B cell (primary cell): ENCODE measurements around the gene PGA5. TPM values are rescaled to one million over a fixed set of nuclear protein-coding genes. Genes with fewer than 3 reads are reported as not detected.

Source experiments
- ATAC-seq: fragments of 200-7000 bp; cut with Tn5 transposase; one replicate; pipeline ENCODE4 v1.10.0; 2021; ENCODE audit warnings: low read depth, mild to moderate bottlenecking, moderate number of reproducible peaks, moderate library complexity
- CTCF ChIA-PET: fragments of 350-600 bp; sonication (Branson Sonifier 250); formaldehyde crosslinking; loops from one replicate; lab custom pipeline; 2021; ENCODE audit warnings: antibody characterized with exemption, inconsistent platforms; lab: Charles Lee
- POLR2A ChIA-PET: fragments of 350-600 bp; sonication (Branson Sonifier 250); formaldehyde crosslinking; loops from one replicate; lab custom pipeline; 2021; ENCODE audit warnings: antibody characterized with exemption; lab: Charles Lee
- DNase-seq: peaks from one replicate; pipeline ENCODE4 v3.0.0; 2013
- H2AFZ ChIP-seq: 2 replicates; pipeline ENCODE4 v1.6.1; 2012; ENCODE audit warnings: mild to moderate bottlenecking, low read depth, low read length; ENCODE audit not compliant: insufficient read depth, poor library complexity, severe bottlenecking
- H3K27ac ChIP-seq, 2 donors: 1 replicate in 1 of 2; 2 replicates in 1 of 2; pipeline ENCODE4 v1.5.1; 2012 to 2013; ENCODE audit warnings: low read length in 2 of 2, mild to moderate bottlenecking in 2 of 2, moderate library complexity in 1 of 2
- H3K27me3 ChIP-seq, 4 experiments: fragments of 200-600 bp in 1 of 4; sonication (generic) in 1 of 4; replicated peaks in 1 of 4; 1 replicate in 2 of 4; 2 replicates in 2 of 4; pipeline versions ENCODE4 v1.6.1 to v1.7.0; 2013 to 2016; ENCODE audit warnings: low read length in 3 of 4, mild to moderate bottlenecking in 2 of 4, mixed read lengths in 1 of 4, moderate library complexity in 1 of 4; ENCODE audit not compliant: insufficient read depth in 4 of 4, control insufficient read depth in 3 of 4; ENCODE audit errors: control extremely low read depth in 1 of 4
- H3K36me3 ChIP-seq, 2 experiments: replicated peaks in 1 of 2; 1 replicate in 1 of 2; 2 replicates in 1 of 2; pipeline versions ENCODE4 v1.6.1 to v1.7.1; 2013; ENCODE audit warnings: low read length in 1 of 2; ENCODE audit not compliant: insufficient read depth in 2 of 2, control insufficient read depth in 1 of 2; ENCODE audit errors: control extremely low read depth in 1 of 2, extremely low read depth in 1 of 2
- H3K4me1 ChIP-seq, 2 donors: fragments of 200-600 bp in 1 of 2; sonication (generic) in 1 of 2; 1 replicate in 1 of 2; 2 replicates in 1 of 2; pipeline versions ENCODE4 v1.5.1 to v1.6.1; 2013 to 2017; ENCODE audit warnings: low read length in 2 of 2; ENCODE audit not compliant: control insufficient read depth in 2 of 2, insufficient read depth in 2 of 2
- H3K4me2 ChIP-seq: replicated peaks from 2 replicates; pipeline ENCODE3; 2012; ENCODE audit warnings: mild to moderate bottlenecking, low read depth, low read length; ENCODE audit not compliant: poor library complexity, severe bottlenecking
- H3K4me3 ChIP-seq, 5 experiments: fragments of 200-600 bp in 1 of 5; sonication (generic) in 1 of 5; 1 replicate in 3 of 5; 2 replicates in 2 of 5; pipeline versions ENCODE4 v1.5.1 to v1.7.0; 2011 to 2016; ENCODE audit warnings: low read length in 4 of 5, mild to moderate bottlenecking in 4 of 5, low read depth in 2 of 5, control low read depth in 1 of 5, moderate library complexity in 1 of 5; ENCODE audit not compliant: insufficient read depth in 1 of 5; ENCODE audit errors: control extremely low read depth in 1 of 5, extremely low read depth in 1 of 5
- H3K79me2 ChIP-seq: fragments of 200-600 bp; sonication (generic); one replicate; pipeline ENCODE4 v1.6.0; 2016; ENCODE audit warnings: low read length; ENCODE audit not compliant: control insufficient read depth, insufficient read depth
- H3K9ac ChIP-seq: fragments of 200-600 bp; sonication (generic); 2 replicates; pipeline ENCODE4 v1.6.1; 2017; ENCODE audit warnings: mild to moderate bottlenecking, low read length, moderate library complexity
- H3K9me3 ChIP-seq, 3 donors: one replicate each; pipeline versions ENCODE4 v1.6.1 to v1.7.1; 2013; ENCODE audit warnings: low read length in 2 of 3; ENCODE audit not compliant: control insufficient read depth in 2 of 3, insufficient read depth in 1 of 3; ENCODE audit errors: control extremely low read depth in 1 of 3
- H4K20me1 ChIP-seq: 2 replicates; pipeline ENCODE4 v1.6.0; 2012; ENCODE audit warnings: mild to moderate bottlenecking, low read length; ENCODE audit not compliant: insufficient read depth, control insufficient read depth, poor library complexity, severe bottlenecking
- H3K27ac Mint-ChIP-seq: one replicate; pipeline ENCODE4 v1.8.0; 2021; ENCODE audit warnings: mixed read lengths
- H3K27me3 Mint-ChIP-seq: one replicate; pipeline ENCODE4 v1.8.0; 2021; ENCODE audit warnings: mixed read lengths
- H3K4me1 Mint-ChIP-seq: one replicate; pipeline ENCODE4 v1.8.0; 2021; ENCODE audit warnings: mixed read lengths
- H3K4me3 Mint-ChIP-seq: one replicate; pipeline ENCODE4 v1.8.0; 2021; ENCODE audit warnings: mixed read lengths
- H3K9me3 Mint-ChIP-seq: one replicate; pipeline ENCODE4 v1.8.0; 2022; ENCODE audit warnings: mixed read lengths; ENCODE audit not compliant: insufficient read depth
- CTCF ChIP-seq: fragments of 200-600 bp; IDR thresholded peaks from one replicate; pipeline ENCODE4 v1.8.0; 2022; ENCODE audit warnings: antibody characterized with exemption, mild to moderate bottlenecking
- EZH2 ChIP-seq: IDR thresholded peaks from 2 replicates; pipeline ENCODE4 v1.6.1; 2012; ENCODE audit warnings: borderline replicate concordance, low read depth, mild to moderate bottlenecking, moderate library complexity, low read length; ENCODE audit not compliant: insufficient read depth, poor library complexity, severe bottlenecking
- WGBS: methylation state at CpG from one replicate; pipeline ENCODE4 v1.1.5; 2013; ENCODE audit warnings: missing lambda C conversion rate; ENCODE audit not compliant: insufficient coverage; 5-methylcytosine and 5-hydroxymethylcytosine counted together
- intact Hi-C: fragments of 100-400 bp; cut with micrococcal nuclease; formaldehyde crosslinking; loops from one replicate; pipeline ENCODE4 v1.10.0; 2022
- polyA plus RNA-seq: library from polyadenylated mRNA; depleted of rRNA; stranded (reverse); fragments of >200 nt; gene quantifications from 2 replicates; pipeline ENCODE4 v1.2.3, GENCODE V29; 2012
- total RNA-seq, 2 donors: library from RNA; stranded (reverse); fragments of 120-200 nt in 1 of 2; gene quantifications; 1 replicate in 1 of 2; 2 replicates in 1 of 2; pipeline versions ENCODE4 v1.2.3 to v1.2.4, GENCODE V29; 2013 to 2022

Gene PGA5
- total and polyA plus RNA-seq, 2 donors (not counting 1 experiment from before 2014, with no cell fraction given) = not detected

GRCh38 chr11:61294717-61295595 is 54.0 kb downstream of the PGA5 start, which contains the start of gene VWCE:
Gene VWCE, minus strand, starts transcription at chr11:61295316. Its CDS starts 279 bp downstream, at chr11:61295037.
- peaks cover 14% of the 10 kb centered on the region for H3K4me1 Mint-ChIP-seq
- Histone ChIP-seq H3K4me3 (peak within 1 kb of the TSS; percentile 26 to 74 (median 54)), H3K79me2 (no peaks in the 10 kb centered on the region), H3K27ac (no peak within 1 kb of the TSS), H3K9me3 (no peaks in the 10 kb centered on the region), H3K4me1 (peaks cover 8 to 21% of the 10 kb centered on the region in 2 donors), H3K9ac (peak within 1 kb of the TSS; percentile 68), H3K4me2 (peak within 1 kb of the TSS; percentile 99), H3K27me3 (no peaks in the 10 kb centered on the region), H4K20me1 (no peaks in the 10 kb centered on the region), H2AFZ (peak within 1 kb of the TSS; percentile 84), H3K36me3 (peaks cover 0 to 9% of the 10 kb centered on the region in 2 experiments)
- H3K27ac Mint-ChIP-seq = peak within 1 kb of the TSS; percentile 37
- DNase-seq = peak; percentile 78
- intact Hi-C loops = loop anchor here (1.0 kb wide), 2 partner anchors 41 to 464 kb away; no protein-coding TSS in a partner anchor
- peak within 1 kb of the TSS; percentile 88 for H3K4me3 Mint-ChIP-seq
- POLR2A ChIA-PET = no interaction called here
- ATAC-seq = peak; percentile 84
- CTCF ChIA-PET = interaction anchor here (0.6 to 1.7 kb wide), 4 partner anchors 41 to 464 kb away, joined by 4 to 6 read pairs (median 6); no protein-coding TSS in a partner anchor
- no peaks in the 10 kb centered on the region for H3K27me3 Mint-ChIP-seq
- H3K9me3 Mint-ChIP-seq = no peaks in the 10 kb centered on the region
- TF ChIP-seq EZH2 = no peak
- peak; percentile 33 for TF ChIP-seq CTCF
- 1% methylated on average over 97 of the region's 97 CpGs for WGBS

- CTCF ChIA-PET = interaction anchor here (1.7 kb wide), 1 partner anchor 464 kb away, joined by 6 read pairs; no protein-coding TSS in a partner anchor
- Mint-ChIP-seq H3K4me3 (no peak overlapping the region), H3K27me3 (no peaks in the 10 kb centered on the region), H3K27ac (no peak overlapping the region), H3K4me1 (peaks cover 14% of the 10 kb centered on the region), H3K9me3 (no peaks in the 10 kb centered on the region)
- no peaks in the 10 kb centered on the region for H4K20me1 ChIP-seq
- H3K79me2 ChIP-seq = no peaks in the 10 kb centered on the region
- H3K27me3 ChIP-seq = no peaks in the 10 kb centered on the region
- H3K4me1 ChIP-seq = peaks cover 8 to 21% of the 10 kb centered on the region in 2 donors
- DNase-seq (no peak), ATAC-seq (no peak)
- intact Hi-C loops = no loop called here
- no peak overlapping the region for H3K27ac ChIP-seq
- peak overlapping the region; percentile 68 for H3K9ac ChIP-seq
- TF ChIP-seq CTCF (no peak), EZH2 (no peak)
- peak overlapping the region in 4 of 5 experiments; percentile 37 to 74 (median 56) for H3K4me3 ChIP-seq
- H3K4me2 ChIP-seq = peak overlapping the region; percentile 99
- H3K36me3 ChIP-seq = peaks cover 0 to 15% of the 10 kb centered on the region in 2 experiments
- WGBS = 38% methylated on average over 10 of the region's 12 CpGs
- no peaks in the 10 kb centered on the region for H3K9me3 ChIP-seq
- H2AFZ ChIP-seq = peak overlapping the region; percentile 84
- POLR2A ChIA-PET = no interaction called here
Measured at GRCh38 chr11:61295596-61295926, 54.6 kb downstream of the PGA5 start.
